ENCODE measurements around the gene HOXA6. TPM values are rescaled to one million over a fixed set of nuclear protein-coding genes. Genes with fewer than 3 reads are reported as not detected.

The HOXA6 gene
- total RNA-seq, 1 donor from 2014 or later: not detected

GRCh38 chr7:27123477-27124053, 24.0 kb downstream of the HOXA6 start:
- intact Hi-C loops (cut with micrococcal nuclease): no loop called here
- no peaks in the 10 kb centered on the region for H3K4me1 Mint-ChIP-seq
- H3K9me3 Mint-ChIP-seq: no peaks in the 10 kb centered on the region
- no peak overlapping the region for H3K27ac Mint-ChIP-seq
- H3K4me3 Mint-ChIP-seq: no peak overlapping the region
- H3K27me3 Mint-ChIP-seq: peaks cover 28% of the 10 kb centered on the region
- DNase-seq (no peak), ATAC-seq (ENCODE audit: low read depth) (no peak)
- TF ChIP-seq, protein P1, sequence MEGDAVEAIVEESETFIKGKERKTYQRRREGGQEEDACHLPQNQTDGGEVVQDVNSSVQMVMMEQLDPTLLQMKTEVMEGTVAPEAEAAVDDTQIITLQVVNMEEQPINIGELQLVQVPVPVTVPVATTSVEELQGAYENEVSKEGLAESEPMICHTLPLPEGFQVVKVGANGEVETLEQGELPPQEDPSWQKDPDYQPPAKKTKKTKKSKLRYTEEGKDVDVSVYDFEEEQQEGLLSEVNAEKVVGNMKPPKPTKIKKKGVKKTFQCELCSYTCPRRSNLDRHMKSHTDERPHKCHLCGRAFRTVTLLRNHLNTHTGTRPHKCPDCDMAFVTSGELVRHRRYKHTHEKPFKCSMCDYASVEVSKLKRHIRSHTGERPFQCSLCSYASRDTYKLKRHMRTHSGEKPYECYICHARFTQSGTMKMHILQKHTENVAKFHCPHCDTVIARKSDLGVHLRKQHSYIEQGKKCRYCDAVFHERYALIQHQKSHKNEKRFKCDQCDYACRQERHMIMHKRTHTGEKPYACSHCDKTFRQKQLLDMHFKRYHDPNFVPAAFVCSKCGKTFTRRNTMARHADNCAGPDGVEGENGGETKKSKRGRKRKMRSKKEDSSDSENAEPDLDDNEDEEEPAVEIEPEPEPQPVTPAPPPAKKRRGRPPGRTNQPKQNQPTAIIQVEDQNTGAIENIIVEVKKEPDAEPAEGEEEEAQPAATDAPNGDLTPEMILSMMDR (IDR thresholded peaks at IDR 0.05): no peak
- POLR2A ChIA-PET: no interaction called here
- CTCF ChIA-PET: no interaction called here
- no peaks in the 10 kb centered on the region for H3K36me3 Mint-ChIP-seq (ENCODE audit: low read depth)

DNA sequence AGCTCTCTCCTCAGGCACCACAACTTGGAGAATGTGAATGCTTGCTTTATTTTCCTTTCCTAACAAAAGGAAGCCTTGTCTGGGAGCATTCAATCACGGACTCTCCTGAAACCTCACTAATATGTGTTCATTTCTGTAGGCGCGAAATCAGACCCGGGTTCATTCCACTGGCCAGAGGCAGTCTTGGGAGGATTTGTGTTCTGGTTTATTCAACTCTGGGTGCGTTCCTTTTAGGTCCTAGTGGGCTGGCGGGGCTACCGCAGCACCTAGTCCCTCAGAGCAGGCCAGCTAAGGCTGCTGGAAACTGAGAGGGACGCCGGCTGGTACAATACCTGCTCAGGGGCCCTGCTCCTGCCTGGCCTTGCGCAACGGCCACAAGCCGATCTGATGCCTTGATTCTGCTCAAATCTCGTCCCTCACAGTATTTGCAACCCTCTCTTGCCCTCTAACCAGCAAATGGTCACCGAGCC, 24.5 kb downstream of the HOXA6 start:
- H3K36me3 Mint-ChIP-seq (ENCODE audit: low read depth): no peaks in the 10 kb centered on the region

GRCh38 chr7:27122077-27122910, 25.3 kb downstream of the HOXA6 start:
- ATAC-seq (ENCODE audit: low read depth): no peak

More for the DNA sequence above, 24.5 kb downstream of the HOXA6 start:
- no peaks in the 10 kb centered on the region for H3K4me1 Mint-ChIP-seq
- intact Hi-C loops (cut with micrococcal nuclease): no loop called here
- H3K9me3 Mint-ChIP-seq: no peaks in the 10 kb centered on the region
- CTCF ChIA-PET: no interaction called here
- no peak overlapping the region for H3K4me3 Mint-ChIP-seq
- TF ChIP-seq, protein P1 (IDR thresholded peaks at IDR 0.05): no peak
- ATAC-seq (ENCODE audit: low read depth) (no peak), DNase-seq (no peak)
- H3K27me3 Mint-ChIP-seq: peaks cover 28% of the 10 kb centered on the region
- POLR2A ChIA-PET: no interaction called here
- H3K27ac Mint-ChIP-seq: no peak overlapping the region

GRCh38 chr7:27121684-27122076, 25.9 kb downstream of the HOXA6 start:
- Mint-ChIP-seq H3K4me3 (no peak overlapping the region), H3K27me3 (peaks cover 22% of the 10 kb centered on the region), H3K27ac (no peak overlapping the region), H3K9me3 (no peaks in the 10 kb centered on the region), H3K4me1 (no peaks in the 10 kb centered on the region), H3K36me3 (ENCODE audit: low read depth) (no peaks in the 10 kb centered on the region)
- intact Hi-C loops (cut with micrococcal nuclease): no loop called here
- DNase-seq (no peak), ATAC-seq (ENCODE audit: low read depth) (no peak)
- ChIA-PET POLR2A (no interaction called here), CTCF (no interaction called here)
- TF ChIP-seq, protein P1 (IDR thresholded peaks at IDR 0.05): no peak

More at GRCh38 chr7:27122077-27122910, 25.3 kb downstream of the HOXA6 start:
- CTCF ChIA-PET: no interaction called here
- H3K4me1 Mint-ChIP-seq: no peaks in the 10 kb centered on the region
- no peak overlapping the region for H3K4me3 Mint-ChIP-seq
- H3K27ac Mint-ChIP-seq: no peak overlapping the region
- no peak for DNase-seq
- TF ChIP-seq, protein P1 (IDR thresholded peaks at IDR 0.05): no peak
- H3K27me3 Mint-ChIP-seq: peaks cover 25% of the 10 kb centered on the region
- intact Hi-C loops (cut with micrococcal nuclease): no loop called here
- H3K36me3 Mint-ChIP-seq (ENCODE audit: low read depth): no peaks in the 10 kb centered on the region
- no peaks in the 10 kb centered on the region for H3K9me3 Mint-ChIP-seq
- POLR2A ChIA-PET: no interaction called here

GRCh38 chr7:27119412-27119911, 28.1 kb downstream of the HOXA6 start:
- Mint-ChIP-seq H3K36me3 (ENCODE audit: low read depth) (no peaks in the 10 kb centered on the region), H3K4me3 (no peak overlapping the region), H3K27me3 (peaks cover 11% of the 10 kb centered on the region), H3K9me3 (no peaks in the 10 kb centered on the region), H3K27ac (no peak overlapping the region), H3K4me1 (no peaks in the 10 kb centered on the region)
- TF ChIP-seq, protein P1 (IDR thresholded peaks at IDR 0.05): no peak
- no peak for ATAC-seq (ENCODE audit: low read depth)
- CTCF ChIA-PET: interaction anchor here (0.9 kb wide), 1 partner anchor 36 kb away, joined by 3 read pairs; no protein-coding TSS in a partner anchor
- POLR2A ChIA-PET: interaction anchor here (0.6 kb wide), 1 partner anchor 1403 kb away, joined by 12 read pairs; no protein-coding TSS in a partner anchor
- intact Hi-C loops (cut with micrococcal nuclease): no loop called here
- no peak for DNase-seq

All from activated B cell treated with CpG ODN at 0.5 μM for 24 hours (primary cell).